Hepatocyte (in vitro differentiated cells): ENCODE results near the gene COL15A1.

Experiments
- CTCF ChIP-seq: fragments of 200-600 bp; sonication (generic); IDR thresholded peaks from 2 replicates; pipeline ENCODE4 v1.5.1; 2016; ENCODE audit warnings: antibody characterized with exemption, mild to moderate bottlenecking; ENCODE audit not compliant: poor library complexity
- EZH2 ChIP-seq: fragments of 200-600 bp; sonication (generic); IDR thresholded peaks from 2 replicates; pipeline ENCODE4 v1.6.1; 2016; ENCODE audit warnings: antibody characterized with exemption, mild to moderate bottlenecking, borderline replicate concordance

DNA sequence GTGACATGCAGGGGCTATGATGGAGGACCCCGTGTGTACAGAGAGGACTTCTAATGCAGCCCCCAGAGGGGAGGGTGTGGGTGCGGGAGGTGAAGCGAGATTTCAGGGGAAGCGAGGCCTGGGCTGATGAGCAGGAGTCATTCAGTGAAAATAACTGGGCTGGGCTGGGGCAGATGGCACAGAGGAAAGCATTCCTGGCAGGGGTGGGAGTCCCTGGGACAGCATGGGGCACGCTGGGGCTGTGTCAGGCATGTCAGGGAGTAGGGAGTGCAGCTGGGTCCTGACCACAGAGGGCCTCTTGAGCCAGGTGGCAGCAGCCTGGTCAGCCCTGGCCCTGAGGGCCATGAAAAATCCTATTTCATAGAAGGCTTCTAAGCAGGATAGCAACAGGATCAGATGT lies 36.6 kb downstream of the COL15A1 start:
- TF ChIP-seq CTCF (no peak), EZH2 (no peak)
